ENCODE data around the gene MAP7D2. TPM values are rescaled to one million over a fixed set of nuclear protein-coding genes. Genes with fewer than 3 reads are reported as not detected.

Gene MAP7D2
- polyA plus RNA-seq, 3 donors, result 0.45 TPM; not detected in 2

- no peak overlapping the region for H3K4me2 ChIP-seq (replicated peaks; ENCODE audit: extremely low read depth, low read length, poor library complexity, severe bottlenecking)
- WGBS (ENCODE audit: insufficient coverage), result no CpG with 5 or more reads among the region's 6 CpGs
- H3K27ac Mint-ChIP-seq, result peak overlapping the region in 5 of 7 donors; percentile 33 to 88 (median 78)
Measured at GRCh38 chrX:20143111-20143510, 26.4 kb upstream of the MAP7D2 start.

More at GRCh38 chrX:20143111-20143510, 26.4 kb upstream of the MAP7D2 start:
- Histone ChIP-seq H3K79me2 (ENCODE audit: insufficient read depth, low read length) (peaks cover 34% of the 10 kb centered on the region), H2AFZ (ENCODE audit: insufficient read depth, low read depth, low read length, poor library complexity, severe bottlenecking) (no peak overlapping the region), H3K9ac (ENCODE audit: insufficient read depth, low read length, poor library complexity, severe bottlenecking) (no peak overlapping the region), H3K27me3 (ENCODE audit: control insufficient read depth in 2 of 2, insufficient read depth in 2 of 2, low read length in 2 of 2) (peaks cover 0 to 4% of the 10 kb centered on the region in 2 donors), H3K27ac (ENCODE audit: low read depth in 1 of 2, low read length in 2 of 2) (no peak overlapping the region), H3K36me3 (replicated peaks in 1 of 2; ENCODE audit: control insufficient read depth in 1 of 2, insufficient read depth in 2 of 2, low read length in 2 of 2) (peaks cover 0 to 16% of the 10 kb centered on the region in 2 donors), H3K9me3 (replicated peaks in 1 of 2; ENCODE audit: control insufficient read depth in 1 of 2, insufficient read depth in 1 of 2, low read length in 2 of 2) (no peaks in the 10 kb centered on the region), H4K20me1 (ENCODE audit: insufficient read depth, low read length) (peaks cover 17% of the 10 kb centered on the region), H3K4me1 (ENCODE audit: control insufficient read depth in 1 of 2, insufficient read depth in 2 of 2, low read length in 2 of 2) (peaks cover 30 to 52% of the 10 kb centered on the region in 2 donors), H3K4me3 (replicated peaks in 1 of 3; ENCODE audit: low read depth in 2 of 3, low read length in 3 of 3) (no peak overlapping the region)
- Mint-ChIP-seq H3K36me3 (peaks cover 0 to 16% of the 10 kb centered on the region in 2 donors), H3K4me1 (peaks cover 37% of the 10 kb centered on the region), H3K27me3 (ENCODE audit: low read depth in 3 of 3) (peaks cover 0 to 24% (median 0%) of the 10 kb centered on the region in 3 donors), H3K4me3 (no peak overlapping the region), H3K9me3 (peaks cover 0 to 3% (median 0%) of the 10 kb centered on the region in 7 donors)
- intact Hi-C loops (cut with micrococcal nuclease), result no loop called here
- no peak for DNase-seq
- no peak for TF ChIP-seq CTCF (IDR thresholded peaks at IDR 0.05)
